ENCODE results near the gene PLEKHM3.

- TF ChIP-seq CTCF (IDR thresholded peaks at IDR 0.05; ENCODE audit: low read depth, low read length): no peak
- no peak for TF ChIP-seq EZH2phosphoT487 (IDR thresholded peaks at IDR 0.05; ENCODE audit: low read depth)
Measured at GRCh38 chr2:207852791-207853190, 172.5 kb downstream of the PLEKHM3 start.

Measured in OCI-LY3 (cell line).